ENCODE results near the gene NBEA. TPM values are rescaled to one million over a fixed set of nuclear protein-coding genes. Genes with fewer than 3 reads are reported as not detected.

NBEA gene
- total RNA-seq, 1 experiment from 2014 or later = 0.54 TPM

GRCh38 chr13:35379663-35380062, 437.6 kb downstream of the NBEA start:
- CTCF ChIA-PET = no interaction called here
- Mint-ChIP-seq H3K36me3 (ENCODE audit: insufficient read depth, unreplicated experiment) (no peaks in the 10 kb centered on the region), H3K9me3 (ENCODE audit: unreplicated experiment) (no peaks in the 10 kb centered on the region), H3K27ac (ENCODE audit: unreplicated experiment) (no peak overlapping the region), H3K4me3 (ENCODE audit: unreplicated experiment) (no peak overlapping the region), H3K27me3 (ENCODE audit: insufficient read depth, unreplicated experiment) (no peaks in the 10 kb centered on the region), H3K4me1 (ENCODE audit: low read depth, unreplicated experiment) (no peaks in the 10 kb centered on the region)
- no peak for DNase-seq
- Histone ChIP-seq H3K27me3 (replicated peaks; ENCODE audit: control insufficient read depth, insufficient read depth, low read length) (no peaks in the 10 kb centered on the region), H3K36me3 (ENCODE audit: control insufficient read depth, insufficient read depth, low read length) (no peaks in the 10 kb centered on the region), H3K4me1 (no peaks in the 10 kb centered on the region), H3K9me3 (peaks cover 3% of the 10 kb centered on the region; the same call in 1 of the 2 replicates), H3K4me3 (ENCODE audit: low read depth, low read length) (no peak overlapping the region)
- no TSS peak for BruUV-seq (replicated peaks)
- TF ChIP-seq CTCF (IDR thresholded peaks at IDR 0.05; ENCODE audit: insufficient read depth in 1 of 2, low read depth in 1 of 2, low read length in 1 of 2, severe bottlenecking in 1 of 2, unreplicated experiment in 1 of 2) = no peak
- intact Hi-C loops (cut with micrococcal nuclease; ENCODE audit: unreplicated experiment) = no loop called here
- POLR2A ChIA-PET = no interaction called here

GRCh38 chr13:35387682-35388250, 445.7 kb downstream of the NBEA start:
- ChIA-PET CTCF (no interaction called here), POLR2A (no interaction called here)
- Histone ChIP-seq H3K4me1 (no peaks in the 10 kb centered on the region), H3K9me3 (no peaks in the 10 kb centered on the region), H3K27me3 (replicated peaks; ENCODE audit: control insufficient read depth, insufficient read depth, low read length) (no peaks in the 10 kb centered on the region), H3K36me3 (ENCODE audit: control insufficient read depth, insufficient read depth, low read length) (no peaks in the 10 kb centered on the region), H3K4me3 (ENCODE audit: low read depth, low read length) (no peak overlapping the region)
- Mint-ChIP-seq H3K4me3 (ENCODE audit: unreplicated experiment) (no peak overlapping the region), H3K27me3 (ENCODE audit: insufficient read depth, unreplicated experiment) (no peaks in the 10 kb centered on the region), H3K36me3 (ENCODE audit: insufficient read depth, unreplicated experiment) (no peaks in the 10 kb centered on the region), H3K27ac (ENCODE audit: unreplicated experiment) (no peak overlapping the region), H3K4me1 (ENCODE audit: low read depth, unreplicated experiment) (no peaks in the 10 kb centered on the region), H3K9me3 (ENCODE audit: unreplicated experiment) (no peaks in the 10 kb centered on the region)
- no TSS peak for BruUV-seq (replicated peaks)
- TF ChIP-seq CTCF (IDR thresholded peaks at IDR 0.05; ENCODE audit: insufficient read depth in 1 of 2, low read depth in 1 of 2, low read length in 1 of 2, severe bottlenecking in 1 of 2, unreplicated experiment in 1 of 2) = no peak
- intact Hi-C loops (cut with micrococcal nuclease; ENCODE audit: unreplicated experiment) = no loop called here
- DNase-seq = no peak

- Mint-ChIP-seq H3K4me3 (ENCODE audit: unreplicated experiment) (no peak overlapping the region), H3K9me3 (ENCODE audit: unreplicated experiment) (no peaks in the 10 kb centered on the region), H3K27ac (ENCODE audit: unreplicated experiment) (no peak overlapping the region), H3K27me3 (ENCODE audit: insufficient read depth, unreplicated experiment) (no peaks in the 10 kb centered on the region), H3K4me1 (ENCODE audit: low read depth, unreplicated experiment) (no peaks in the 10 kb centered on the region), H3K36me3 (ENCODE audit: insufficient read depth, unreplicated experiment) (no peaks in the 10 kb centered on the region)
- no peak for TF ChIP-seq CTCF (IDR thresholded peaks at IDR 0.05; ENCODE audit: insufficient read depth in 1 of 2, low read depth in 1 of 2, low read length in 1 of 2, severe bottlenecking in 1 of 2, unreplicated experiment in 1 of 2)
- intact Hi-C loops (cut with micrococcal nuclease; ENCODE audit: unreplicated experiment) = no loop called here
- no peak for DNase-seq
- H3K36me3 ChIP-seq (ENCODE audit: control insufficient read depth, insufficient read depth, low read length) = no peaks in the 10 kb centered on the region
- no peaks in the 10 kb centered on the region for H3K9me3 ChIP-seq
- ChIA-PET POLR2A (no interaction called here), CTCF (no interaction called here)
- no peaks in the 10 kb centered on the region for H3K4me1 ChIP-seq
- BruUV-seq (replicated peaks) = no TSS peak
- H3K4me3 ChIP-seq (ENCODE audit: low read depth, low read length) = no peak overlapping the region
- H3K27me3 ChIP-seq (replicated peaks; ENCODE audit: control insufficient read depth, insufficient read depth, low read length) = no peaks in the 10 kb centered on the region
Observed at GRCh38 chr13:35388441-35389355, 446.6 kb downstream of the NBEA start.
